Measurements from ENCODE around the gene SLC39A9. TPM values are rescaled to one million over a fixed set of nuclear protein-coding genes. Genes with fewer than 3 reads are reported as not detected.

The SLC39A9 gene
- total and polyA plus RNA-seq, 9 donors, result 15.9 to 54.5 (median 40.4) TPM

GRCh38 chr14:69459122-69459521 lies 60.6 kb downstream of the SLC39A9 start:
- Histone ChIP-seq H3K27ac (no peak overlapping the region), H3K36me3 (no peaks in the 10 kb centered on the region), H3K4me3 (no peak overlapping the region), H3K27me3 (no peaks in the 10 kb centered on the region), H3K4me1 (ENCODE audit: insufficient read depth) (no peaks in the 10 kb centered on the region), H3K9me3 (no peaks in the 10 kb centered on the region)
- intact Hi-C loops (cut with DNase I), result loop anchor here in 1 of 4 donors (5.0 kb wide), 1 partner anchor 217 kb away; no protein-coding TSS in a partner anchor
- DNase-seq, result no peak
- 60 to 76% (median 63%) methylated on average over 1 of the region's 1 CpG for WGBS, 3 donors
- TF ChIP-seq CTCF (IDR thresholded peaks at IDR 0.05) (no peak), POLR2A (IDR thresholded peaks at IDR 0.05) (no peak), EP300 (IDR thresholded peaks at IDR 0.05) (no peak)

GRCh38 chr14:69460093-69460701 lies 61.7 kb downstream of the SLC39A9 start:
- DNase-seq, result peak; percentile 33 to 73 (median 52)
- 25 to 28% (median 25%) methylated on average over 4 of the region's 4 CpGs for WGBS, 3 donors
- H3K36me3 ChIP-seq, result no peaks in the 10 kb centered on the region
- H3K9me3 ChIP-seq, result no peaks in the 10 kb centered on the region
- intact Hi-C loops (cut with DNase I), result loop anchor here in 3 of 4 donors (2.0 to 5.0 kb wide), 2 partner anchors 217 to 218 kb away; no protein-coding TSS in a partner anchor
- H3K4me3 ChIP-seq, result no peak overlapping the region
- no peak overlapping the region for H3K27ac ChIP-seq
- H3K4me1 ChIP-seq (ENCODE audit: insufficient read depth), result no peaks in the 10 kb centered on the region
- H3K27me3 ChIP-seq, result no peaks in the 10 kb centered on the region
- TF ChIP-seq CTCF (IDR thresholded peaks at IDR 0.05), result peak; percentile 48 to 79 (median 76)
- TF ChIP-seq POLR2A (IDR thresholded peaks at IDR 0.05), result no peak

GRCh38 chr14:69464379-69464778 lies 65.9 kb downstream of the SLC39A9 start:
- intact Hi-C loops (cut with DNase I), result loop anchor here in 2 of 4 donors (5.0 kb wide), 1 partner anchor 222 kb away; no protein-coding TSS in a partner anchor
- no peak overlapping the region for H3K4me3 ChIP-seq

GRCh38 chr14:69464829-69465228 lies 66.3 kb downstream of the SLC39A9 start:
- Histone ChIP-seq H3K9me3 (no peaks in the 10 kb centered on the region), H3K27me3 (no peaks in the 10 kb centered on the region), H3K4me1 (ENCODE audit: insufficient read depth) (no peaks in the 10 kb centered on the region), H3K4me3 (no peak overlapping the region), H3K27ac (no peak overlapping the region), H3K36me3 (no peaks in the 10 kb centered on the region)
- DNase-seq, result no peak
- intact Hi-C loops (cut with DNase I), result loop anchor here in 2 of 4 donors (5.0 kb wide), 1 partner anchor 223 kb away; no protein-coding TSS in a partner anchor
- 55 to 64% (median 58%) methylated on average over 6 of the region's 6 CpGs for WGBS, 3 donors
- TF ChIP-seq CTCF (IDR thresholded peaks at IDR 0.05), result no peak
- no peak for TF ChIP-seq EP300 (IDR thresholded peaks at IDR 0.05)
- TF ChIP-seq POLR2A (IDR thresholded peaks at IDR 0.05), result no peak

More at GRCh38 chr14:69464379-69464778, 65.9 kb downstream of the SLC39A9 start:
- Histone ChIP-seq H3K27me3 (no peaks in the 10 kb centered on the region), H3K36me3 (no peaks in the 10 kb centered on the region), H3K4me1 (ENCODE audit: insufficient read depth) (no peaks in the 10 kb centered on the region), H3K9me3 (no peaks in the 10 kb centered on the region), H3K27ac (no peak overlapping the region)
- no peak for TF ChIP-seq POLR2A (IDR thresholded peaks at IDR 0.05)
- no peak for TF ChIP-seq EP300 (IDR thresholded peaks at IDR 0.05)
- no peak for TF ChIP-seq CTCF (IDR thresholded peaks at IDR 0.05)
- no peak for DNase-seq
